ENCODE measurements around the gene MAD1L1. TPM values are rescaled to one million over a fixed set of nuclear protein-coding genes. Genes with fewer than 3 reads are reported as not detected.

Gene MAD1L1
- total and polyA plus RNA-seq, 4 donors, result 12.8 to 20.7 (median 16.5) TPM

GRCh38 chr7:1898628-1899185 is 334.0 kb downstream of the MAD1L1 start:
- TF ChIP-seq HNF4G (IDR thresholded peaks at IDR 0.05) (no peak), NR2F2 (IDR thresholded peaks at IDR 0.05) (no peak), RXRA (IDR thresholded peaks at IDR 0.05) (no peak), FOXA2 (IDR thresholded peaks at IDR 0.05) (no peak)
- TF ChIP-seq, protein P1, sequence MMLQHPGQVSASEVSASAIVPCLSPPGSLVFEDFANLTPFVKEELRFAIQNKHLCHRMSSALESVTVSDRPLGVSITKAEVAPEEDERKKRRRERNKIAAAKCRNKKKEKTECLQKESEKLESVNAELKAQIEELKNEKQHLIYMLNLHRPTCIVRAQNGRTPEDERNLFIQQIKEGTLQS (IDR thresholded peaks at IDR 0.05), result no peak
- DNase-seq (ENCODE audit: low spot score), result no peak
- Histone ChIP-seq H3K9ac (ENCODE audit: low read depth in 1 of 2, low read length in 2 of 2) (no peak overlapping the region), H3K4me3 (ENCODE audit: low read depth in 1 of 3, low read length in 3 of 3) (no peak overlapping the region), H3K27ac (ENCODE audit: low read depth in 1 of 2, low read length in 2 of 2) (peak overlapping the region in 1 of 2 donors; percentile 8), H3K36me3 (ENCODE audit: control insufficient read depth in 4 of 4, insufficient read depth in 3 of 4, low read depth in 1 of 4, low read length in 3 of 4) (peaks cover 0 to 3% (median 0%) of the 10 kb centered on the region in 4 donors), H3K9me3 (ENCODE audit: control insufficient read depth in 4 of 4, low read length in 3 of 4) (no peaks in the 10 kb centered on the region), H3K27me3 (ENCODE audit: control insufficient read depth in 4 of 4, insufficient read depth in 4 of 4, low read length in 3 of 4) (no peaks in the 10 kb centered on the region), H3K4me1 (ENCODE audit: control insufficient read depth in 4 of 4, insufficient read depth in 4 of 4, low read length in 3 of 4) (peaks cover 11 to 15% (median 12%) of the 10 kb centered on the region in 4 donors)
- 85% methylated on average over 24 of the region's 24 CpGs for WGBS

DNA sequence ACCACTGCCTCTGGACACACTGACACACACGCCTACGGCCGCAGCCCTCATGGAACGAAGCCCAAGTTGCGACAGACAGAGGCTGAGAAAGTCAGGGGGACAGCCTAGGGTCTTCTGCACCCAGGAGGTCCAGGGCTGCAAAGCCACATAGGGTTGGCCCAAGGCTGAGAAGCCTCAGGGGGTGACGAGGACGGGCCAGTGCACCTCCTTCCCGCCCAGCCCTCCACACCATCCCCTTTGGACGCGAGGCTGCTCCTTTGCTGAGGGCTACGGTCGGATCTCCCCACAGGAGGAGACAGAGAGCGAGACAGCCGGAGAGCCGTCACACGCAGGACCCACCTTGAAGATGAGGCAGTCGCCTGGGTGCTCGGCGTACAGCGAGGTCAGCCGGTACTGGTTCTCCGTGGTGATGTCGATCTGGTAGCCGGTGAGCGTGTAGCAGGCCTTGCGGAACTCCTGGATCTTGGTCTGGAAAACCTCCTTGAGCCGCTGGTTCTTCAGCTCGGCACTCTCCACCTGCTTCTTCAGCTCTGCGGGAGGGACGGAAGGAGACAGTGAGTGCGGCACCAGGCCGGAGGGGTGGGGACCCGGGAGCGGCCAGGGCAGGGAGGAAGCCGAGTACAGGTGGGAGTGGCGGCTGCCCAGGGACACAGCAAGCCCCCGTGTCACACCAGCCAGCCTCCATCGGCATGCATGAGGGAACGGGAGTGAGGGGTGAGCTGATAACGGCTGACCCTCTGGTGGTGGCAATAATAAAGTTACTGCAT is 334.7 kb downstream of the MAD1L1 start:
- H3K36me3 ChIP-seq (ENCODE audit: control insufficient read depth in 4 of 4, insufficient read depth in 3 of 4, low read depth in 1 of 4, low read length in 3 of 4), result peaks cover 0 to 3% (median 0%) of the 10 kb centered on the region in 4 donors
- no peaks in the 10 kb centered on the region for H3K27me3 ChIP-seq (ENCODE audit: control insufficient read depth in 4 of 4, insufficient read depth in 4 of 4, low read length in 3 of 4)
- TF ChIP-seq HNF4G (IDR thresholded peaks at IDR 0.05), result no peak
- TF ChIP-seq RAD21 (IDR thresholded peaks at IDR 0.05), result no peak
- no peak for TF ChIP-seq GABPA (IDR thresholded peaks at IDR 0.05 in 1 of 2, conservative IDR thresholded peaks at IDR 0.05 in 1 of 2)
- TF ChIP-seq, protein P2, sequence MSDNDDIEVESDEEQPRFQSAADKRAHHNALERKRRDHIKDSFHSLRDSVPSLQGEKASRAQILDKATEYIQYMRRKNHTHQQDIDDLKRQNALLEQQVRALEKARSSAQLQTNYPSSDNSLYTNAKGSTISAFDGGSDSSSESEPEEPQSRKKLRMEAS (IDR thresholded peaks at IDR 0.05), result no peak
- no peak for TF ChIP-seq JUND (IDR thresholded peaks at IDR 0.05)
- H3K4me3 ChIP-seq (ENCODE audit: low read depth in 1 of 3, low read length in 3 of 3), result no peak overlapping the region
- H3K9me3 ChIP-seq (ENCODE audit: control insufficient read depth in 4 of 4, low read length in 3 of 4), result no peaks in the 10 kb centered on the region
- no peak overlapping the region for H3K9ac ChIP-seq (ENCODE audit: low read depth in 1 of 2, low read length in 2 of 2)
- peak overlapping the region in 1 of 2 donors; percentile 2 for H3K27ac ChIP-seq (ENCODE audit: low read depth in 1 of 2, low read length in 2 of 2)
- H3K4me1 ChIP-seq (ENCODE audit: control insufficient read depth in 4 of 4, insufficient read depth in 4 of 4, low read length in 3 of 4), result peaks cover 11 to 15% (median 12%) of the 10 kb centered on the region in 4 donors
- no peak for DNase-seq (ENCODE audit: low spot score)
- 95% methylated on average over 40 of the region's 40 CpGs for WGBS

DNA sequence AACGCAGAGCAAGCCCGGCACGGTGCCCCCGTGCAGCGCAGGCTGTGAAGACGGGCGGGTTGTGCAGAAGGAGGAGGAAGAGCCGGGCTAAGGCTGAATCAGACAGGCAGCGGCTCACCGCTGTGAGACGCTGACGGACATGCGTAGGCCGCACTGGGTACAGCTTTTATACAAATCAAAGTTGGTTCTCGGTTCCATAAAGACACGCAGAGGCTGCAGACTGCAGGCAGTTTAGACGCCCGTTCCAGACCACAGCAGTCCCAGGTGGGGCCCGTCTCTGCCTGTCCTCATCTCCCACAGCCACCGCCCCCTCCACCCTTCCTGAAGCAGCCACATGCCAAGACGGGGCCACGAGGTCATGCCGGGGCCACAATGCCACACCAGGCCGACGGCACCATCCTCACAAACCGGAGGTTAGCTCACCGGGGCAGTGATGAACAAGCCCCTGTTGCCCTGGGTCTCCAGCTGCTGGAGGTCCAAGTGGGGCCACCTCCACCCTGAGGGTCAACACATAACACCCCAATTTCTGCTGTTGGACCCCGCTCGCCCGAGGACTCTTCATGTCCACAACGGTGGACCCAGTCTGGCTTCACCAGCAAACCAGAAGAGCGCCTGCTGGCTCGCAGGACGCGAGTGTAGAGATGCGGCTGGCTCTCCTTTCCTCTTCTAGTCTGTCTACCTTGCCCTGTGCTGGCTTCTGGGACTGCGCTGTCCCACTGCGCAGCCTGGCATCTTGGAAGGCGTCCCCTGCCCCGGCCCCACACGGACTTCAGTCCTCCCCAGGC is 335.5 kb downstream of the MAD1L1 start:
- no peaks in the 10 kb centered on the region for H3K9me3 ChIP-seq (ENCODE audit: control insufficient read depth in 4 of 4, low read length in 3 of 4)
- 96% methylated on average over 41 of the region's 41 CpGs for WGBS
- H3K36me3 ChIP-seq (ENCODE audit: control insufficient read depth in 4 of 4, insufficient read depth in 3 of 4, low read depth in 1 of 4, low read length in 3 of 4), result peaks cover 0 to 3% (median 0%) of the 10 kb centered on the region in 4 donors
- peaks cover 11 to 15% (median 12%) of the 10 kb centered on the region in 4 donors for H3K4me1 ChIP-seq (ENCODE audit: control insufficient read depth in 4 of 4, insufficient read depth in 4 of 4, low read length in 3 of 4)
- H3K9ac ChIP-seq (ENCODE audit: low read depth in 1 of 2, low read length in 2 of 2), result no peak overlapping the region
- DNase-seq (ENCODE audit: low spot score), result no peak
- no peak overlapping the region for H3K4me3 ChIP-seq (ENCODE audit: low read depth in 1 of 3, low read length in 3 of 3)
- no peak overlapping the region for H3K27ac ChIP-seq (ENCODE audit: low read depth in 1 of 2, low read length in 2 of 2)
- H3K27me3 ChIP-seq (ENCODE audit: control insufficient read depth in 4 of 4, insufficient read depth in 4 of 4, low read length in 3 of 4), result no peaks in the 10 kb centered on the region
- TF ChIP-seq EGR1 (IDR thresholded peaks at IDR 0.05; ENCODE audit: low read depth in 2 of 2) (no peak), HNF4G (IDR thresholded peaks at IDR 0.05) (no peak), FOXA2 (IDR thresholded peaks at IDR 0.05) (no peak), JUND (IDR thresholded peaks at IDR 0.05) (no peak), ZBTB33 (IDR thresholded peaks at IDR 0.05) (no peak), FOXA1 (IDR thresholded peaks at IDR 0.05) (no peak), HNF4A (conservative IDR thresholded peaks at IDR 0.05) (no peak), TAF1 (conservative IDR thresholded peaks at IDR 0.05) (no peak), YY1 (IDR thresholded peaks at IDR 0.05) (no peak), SP1 (IDR thresholded peaks at IDR 0.05) (no peak), RAD21 (IDR thresholded peaks at IDR 0.05) (no peak)
- TF ChIP-seq, protein P1 (IDR thresholded peaks at IDR 0.05), result no peak
